Neural cell (in vitro differentiated cells): ENCODE data around the gene TPP1. TPM values are rescaled to one million over a fixed set of nuclear protein-coding genes. Genes with fewer than 3 reads are reported as not detected.

Experiments
- H2AFZ ChIP-seq: fragments of 200-600, 300-800 bp; sonication (generic), shearing (Covaris generic); 2 replicates; pipeline ENCODE4 v1.6.0; 2014; ENCODE audit warnings: low read depth, mild to moderate bottlenecking, antibody characterized with exemption, low read length, moderate library complexity
- H3F3A ChIP-seq: fragments of 200-600 bp; shearing (Covaris generic); 2 replicates; pipeline ENCODE4 v1.6.1; 2016; ENCODE audit warnings: mild to moderate bottlenecking, moderate library complexity, mixed read lengths, antibody characterized with exemption, low read length; ENCODE audit not compliant: insufficient read depth, poor library complexity, severe bottlenecking
- H3K27ac ChIP-seq: fragments of 200-600, 300-800 bp; sonication (generic), shearing (Covaris generic); 2 replicates; pipeline ENCODE4 v1.5.1; 2014; ENCODE audit warnings: mild to moderate bottlenecking, low read length, moderate library complexity
- H3K27me3 ChIP-seq: fragments of 300-800, 200-600 bp; sonication (generic), shearing (Covaris generic); 2 replicates; pipeline ENCODE4 v1.6.0; 2014; ENCODE audit warnings: mild to moderate bottlenecking, low read depth, low read length, moderate library complexity; ENCODE audit not compliant: insufficient read depth
- H3K36me3 ChIP-seq: fragments of 300-800, 200-600 bp; sonication (generic), shearing (Covaris generic); 2 replicates; pipeline ENCODE4 v1.5.1; 2014; ENCODE audit warnings: mild to moderate bottlenecking, antibody characterized with exemption, low read length, moderate library complexity; ENCODE audit not compliant: insufficient read depth
- H3K4me2 ChIP-seq: fragments of 300-800, 200-600 bp; sonication (generic), shearing (Covaris generic); 2 replicates; pipeline ENCODE4 v1.6.0; 2014; ENCODE audit warnings: mild to moderate bottlenecking, low read length
- H3K4me3 ChIP-seq: fragments of 300-800, 200-600 bp; sonication (generic), shearing (Covaris generic); 2 replicates; pipeline ENCODE4 v1.5.1; 2014; ENCODE audit warnings: mild to moderate bottlenecking, low read length, moderate library complexity
- H3K79me2 ChIP-seq: fragments of 200-600 bp; shearing (Covaris generic); replicated peaks from 2 replicates; pipeline ENCODE4 v1.6.0; 2014; ENCODE audit warnings: mild to moderate bottlenecking, low read length, moderate library complexity; ENCODE audit not compliant: insufficient read depth
- H3K9ac ChIP-seq: fragments of 300-800, 200-600 bp; sonication (generic), shearing (Covaris generic); 2 replicates; pipeline ENCODE4 v1.6.1; 2016; ENCODE audit warnings: mild to moderate bottlenecking, low read length, mixed read lengths
- H3K9me2 ChIP-seq: fragments of 200-600 bp; shearing (Covaris generic); 2 replicates; pipeline ENCODE4 v1.6.1; 2016; ENCODE audit warnings: mild to moderate bottlenecking, low read length, mixed read lengths; ENCODE audit not compliant: insufficient read depth
- H3K9me3 ChIP-seq: fragments of 200-600, 300-800 bp; sonication (generic), shearing (Covaris generic); 2 replicates; pipeline ENCODE4 v1.6.1; 2016; ENCODE audit warnings: mild to moderate bottlenecking, mixed run types, low read length, moderate library complexity, mixed read lengths
- H4K20me1 ChIP-seq: fragments of 200-600 bp; shearing (Covaris generic); 2 replicates; pipeline ENCODE4 v1.6.1; 2016; ENCODE audit warnings: mild to moderate bottlenecking, mixed run types; ENCODE audit not compliant: insufficient read depth
- EP300 ChIP-seq: fragments of 450-650 bp; conservative IDR thresholded peaks from 2 replicates; pipeline ENCODE4 v1.6.1; 2014; ENCODE audit warnings: antibody characterized with exemption, mild to moderate bottlenecking, moderate library complexity; ENCODE audit not compliant: poor library complexity, severe bottlenecking
- EZH2 ChIP-seq: fragments of 200-600, 300-800 bp; shearing (Covaris generic), sonication (generic); IDR thresholded peaks from 2 replicates; pipeline ENCODE4 v1.6.1; 2014; ENCODE audit warnings: antibody characterized with exemption, low read length, borderline replicate concordance, mild to moderate bottlenecking; ENCODE audit not compliant: insufficient read depth, poor library complexity, severe bottlenecking
- MXI1 ChIP-seq: fragments of 450-650 bp; conservative IDR thresholded peaks from 2 replicates; pipeline ENCODE4 v1.6.1; 2014; ENCODE audit warnings: antibody characterized with exemption, mild to moderate bottlenecking; ENCODE audit not compliant: poor library complexity, severe bottlenecking
- POLR2AphosphoS5 ChIP-seq: IDR thresholded peaks from 2 replicates; pipeline ENCODE4 v1.6.1; 2012
- RAD21 ChIP-seq: fragments of 450-650 bp; conservative IDR thresholded peaks from 2 replicates; pipeline ENCODE4 v1.6.1; 2014; ENCODE audit warnings: antibody characterized with exemption, mild to moderate bottlenecking, moderate library complexity
- SMC3 ChIP-seq: fragments of 450-650 bp; conservative IDR thresholded peaks from 2 replicates; pipeline ENCODE4 v1.6.1; 2014; ENCODE audit warnings: antibody characterized with exemption, mild to moderate bottlenecking, moderate library complexity; ENCODE audit not compliant: poor library complexity
- TAF1 ChIP-seq: IDR thresholded peaks from 2 replicates; pipeline ENCODE4 v1.6.1; 2012; ENCODE audit warnings: low read depth
- polyA plus RNA-seq: library from polyadenylated mRNA; depleted of rRNA; stranded (reverse); fragments of >200 nt; gene quantifications from 2 replicates; pipeline ENCODE4 v1.2.3, GENCODE V29; 2014
- TF ChIP-seq, protein P1 (sequence below): fragments of 450-650 bp; IDR thresholded peaks from 2 replicates; pipeline ENCODE4 v1.5.1; 2014; ENCODE audit warnings: antibody characterized with exemption, mild to moderate bottlenecking, moderate library complexity; ENCODE audit not compliant: poor library complexity, severe bottlenecking
- TF ChIP-seq, protein P2 (sequence below): IDR thresholded peaks from 2 replicates; pipeline ENCODE4 v1.6.1; 2012; ENCODE audit warnings: borderline replicate concordance

The TPP1 gene
- polyA plus RNA-seq, 1 donor from 2014 or later = 3.8 TPM

DNA sequence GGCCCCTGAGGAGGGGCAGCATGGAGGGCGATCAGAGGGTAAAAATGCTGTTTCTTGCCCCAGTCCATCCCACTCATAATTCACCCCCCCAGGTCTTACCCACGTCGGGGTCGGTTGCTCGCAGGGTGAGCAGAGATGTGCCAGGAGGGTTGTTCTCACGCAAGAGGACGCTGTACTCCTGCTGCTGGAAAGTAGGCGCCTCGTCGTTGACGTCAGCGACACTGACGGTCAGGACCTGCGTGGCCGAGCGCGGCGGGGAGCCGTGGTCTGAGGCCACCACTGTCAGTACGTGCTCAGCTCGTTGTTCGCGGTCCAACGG is 10.3 kb upstream of the TPP1 start:
- Histone ChIP-seq H3K9ac (no peak overlapping the region), H3K9me2 (no peaks in the 10 kb centered on the region), H3K27ac (no peak overlapping the region), H4K20me1 (peaks cover 4% of the 10 kb centered on the region), H3K27me3 (no peaks in the 10 kb centered on the region), H3K4me3 (no peak overlapping the region), H3K4me2 (no peak overlapping the region), H3K9me3 (no peaks in the 10 kb centered on the region), H2AFZ (no peak overlapping the region), H3F3A (no peaks in the 10 kb centered on the region), H3K36me3 (peaks cover 21% of the 10 kb centered on the region), H3K79me2 (no peaks in the 10 kb centered on the region)
- TF ChIP-seq, protein P1, sequence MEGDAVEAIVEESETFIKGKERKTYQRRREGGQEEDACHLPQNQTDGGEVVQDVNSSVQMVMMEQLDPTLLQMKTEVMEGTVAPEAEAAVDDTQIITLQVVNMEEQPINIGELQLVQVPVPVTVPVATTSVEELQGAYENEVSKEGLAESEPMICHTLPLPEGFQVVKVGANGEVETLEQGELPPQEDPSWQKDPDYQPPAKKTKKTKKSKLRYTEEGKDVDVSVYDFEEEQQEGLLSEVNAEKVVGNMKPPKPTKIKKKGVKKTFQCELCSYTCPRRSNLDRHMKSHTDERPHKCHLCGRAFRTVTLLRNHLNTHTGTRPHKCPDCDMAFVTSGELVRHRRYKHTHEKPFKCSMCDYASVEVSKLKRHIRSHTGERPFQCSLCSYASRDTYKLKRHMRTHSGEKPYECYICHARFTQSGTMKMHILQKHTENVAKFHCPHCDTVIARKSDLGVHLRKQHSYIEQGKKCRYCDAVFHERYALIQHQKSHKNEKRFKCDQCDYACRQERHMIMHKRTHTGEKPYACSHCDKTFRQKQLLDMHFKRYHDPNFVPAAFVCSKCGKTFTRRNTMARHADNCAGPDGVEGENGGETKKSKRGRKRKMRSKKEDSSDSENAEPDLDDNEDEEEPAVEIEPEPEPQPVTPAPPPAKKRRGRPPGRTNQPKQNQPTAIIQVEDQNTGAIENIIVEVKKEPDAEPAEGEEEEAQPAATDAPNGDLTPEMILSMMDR = no peak
- TF ChIP-seq POLR2AphosphoS5 = no peak
- TF ChIP-seq EZH2 = no peak

DNA sequence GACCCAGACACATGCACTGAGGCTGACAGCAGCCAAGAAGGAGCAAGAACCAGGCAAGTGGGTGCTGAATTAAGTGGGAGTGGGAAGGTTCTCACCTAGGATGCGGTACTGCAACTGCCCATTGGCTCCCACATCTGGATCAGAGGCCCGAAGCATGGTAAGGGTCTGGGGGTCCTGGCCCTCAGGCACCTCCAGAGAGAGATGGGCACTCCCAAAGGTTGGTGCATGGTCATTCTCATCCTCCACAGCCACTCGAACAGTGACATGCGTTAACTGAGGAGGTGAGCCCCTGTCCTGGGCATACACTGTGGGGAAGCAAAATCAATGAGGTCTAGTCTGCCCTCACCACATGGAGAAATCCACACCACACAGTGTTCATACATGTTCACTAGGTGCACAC is 9.3 kb upstream of the TPP1 start:
- TF ChIP-seq RAD21 (no peak), SMC3 (no peak), EP300 (no peak), EZH2 (no peak), TAF1 (no peak), MXI1 (no peak), POLR2AphosphoS5 (no peak)
- TF ChIP-seq, protein P2, sequence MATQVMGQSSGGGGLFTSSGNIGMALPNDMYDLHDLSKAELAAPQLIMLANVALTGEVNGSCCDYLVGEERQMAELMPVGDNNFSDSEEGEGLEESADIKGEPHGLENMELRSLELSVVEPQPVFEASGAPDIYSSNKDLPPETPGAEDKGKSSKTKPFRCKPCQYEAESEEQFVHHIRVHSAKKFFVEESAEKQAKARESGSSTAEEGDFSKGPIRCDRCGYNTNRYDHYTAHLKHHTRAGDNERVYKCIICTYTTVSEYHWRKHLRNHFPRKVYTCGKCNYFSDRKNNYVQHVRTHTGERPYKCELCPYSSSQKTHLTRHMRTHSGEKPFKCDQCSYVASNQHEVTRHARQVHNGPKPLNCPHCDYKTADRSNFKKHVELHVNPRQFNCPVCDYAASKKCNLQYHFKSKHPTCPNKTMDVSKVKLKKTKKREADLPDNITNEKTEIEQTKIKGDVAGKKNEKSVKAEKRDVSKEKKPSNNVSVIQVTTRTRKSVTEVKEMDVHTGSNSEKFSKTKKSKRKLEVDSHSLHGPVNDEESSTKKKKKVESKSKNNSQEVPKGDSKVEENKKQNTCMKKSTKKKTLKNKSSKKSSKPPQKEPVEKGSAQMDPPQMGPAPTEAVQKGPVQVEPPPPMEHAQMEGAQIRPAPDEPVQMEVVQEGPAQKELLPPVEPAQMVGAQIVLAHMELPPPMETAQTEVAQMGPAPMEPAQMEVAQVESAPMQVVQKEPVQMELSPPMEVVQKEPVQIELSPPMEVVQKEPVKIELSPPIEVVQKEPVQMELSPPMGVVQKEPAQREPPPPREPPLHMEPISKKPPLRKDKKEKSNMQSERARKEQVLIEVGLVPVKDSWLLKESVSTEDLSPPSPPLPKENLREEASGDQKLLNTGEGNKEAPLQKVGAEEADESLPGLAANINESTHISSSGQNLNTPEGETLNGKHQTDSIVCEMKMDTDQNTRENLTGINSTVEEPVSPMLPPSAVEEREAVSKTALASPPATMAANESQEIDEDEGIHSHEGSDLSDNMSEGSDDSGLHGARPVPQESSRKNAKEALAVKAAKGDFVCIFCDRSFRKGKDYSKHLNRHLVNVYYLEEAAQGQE = no peak
- TF ChIP-seq, protein P1 = no peak
- no peaks in the 10 kb centered on the region for H3K27me3 ChIP-seq
- no peak overlapping the region for H2AFZ ChIP-seq
- no peak overlapping the region for H3K9ac ChIP-seq
- no peak overlapping the region for H3K27ac ChIP-seq
- no peak overlapping the region for H3K4me3 ChIP-seq
- peaks cover 21% of the 10 kb centered on the region for H3K36me3 ChIP-seq
- no peak overlapping the region for H3K4me2 ChIP-seq
- H3F3A ChIP-seq = no peaks in the 10 kb centered on the region
- no peaks in the 10 kb centered on the region for H3K79me2 ChIP-seq
- no peaks in the 10 kb centered on the region for H4K20me1 ChIP-seq
- H3K9me3 ChIP-seq = no peaks in the 10 kb centered on the region
- H3K9me2 ChIP-seq = no peaks in the 10 kb centered on the region
